GM19239 (cell line): ENCODE data around the gene BRAF.
"Not testable (repeated sequence)": the region's sequence is repeated elsewhere in the genome, so short reads cannot be mapped to it uniquely, and the experiment has no call there.

Experiments
- DNase-seq: peaks from one replicate; pipeline ENCODE4 v3.0.0; 2011; ENCODE audit warnings: low spot score; ENCODE audit not compliant: insufficient read length
- FAIRE-seq: peaks from 2 replicates; lab custom pipeline; 2011; peaks lifted over from hg19 to GRCh38; lab: Jason Lieb, UNC

The BRAF gene

GRCh38 chr7:140922741-140923345 is 1.9 kb downstream of the BRAF start:
- FAIRE-seq (peak; percentile 67), DNase-seq (no peak)

- peak; percentile 79 for FAIRE-seq
- no peak for DNase-seq
These were observed 4.0 kb downstream of the BRAF start for GRCh38 chr7:140920745-140921144.

GRCh38 chr7:140918236-140918635 is 6.5 kb downstream of the BRAF start:
- no peak for DNase-seq

GRCh38 chr7:140917258-140917657 is 7.5 kb downstream of the BRAF start:
- DNase-seq (no peak), FAIRE-seq (no peak)

More at GRCh38 chr7:140918236-140918635, 6.5 kb downstream of the BRAF start:
- FAIRE-seq, result no peak

DNA sequence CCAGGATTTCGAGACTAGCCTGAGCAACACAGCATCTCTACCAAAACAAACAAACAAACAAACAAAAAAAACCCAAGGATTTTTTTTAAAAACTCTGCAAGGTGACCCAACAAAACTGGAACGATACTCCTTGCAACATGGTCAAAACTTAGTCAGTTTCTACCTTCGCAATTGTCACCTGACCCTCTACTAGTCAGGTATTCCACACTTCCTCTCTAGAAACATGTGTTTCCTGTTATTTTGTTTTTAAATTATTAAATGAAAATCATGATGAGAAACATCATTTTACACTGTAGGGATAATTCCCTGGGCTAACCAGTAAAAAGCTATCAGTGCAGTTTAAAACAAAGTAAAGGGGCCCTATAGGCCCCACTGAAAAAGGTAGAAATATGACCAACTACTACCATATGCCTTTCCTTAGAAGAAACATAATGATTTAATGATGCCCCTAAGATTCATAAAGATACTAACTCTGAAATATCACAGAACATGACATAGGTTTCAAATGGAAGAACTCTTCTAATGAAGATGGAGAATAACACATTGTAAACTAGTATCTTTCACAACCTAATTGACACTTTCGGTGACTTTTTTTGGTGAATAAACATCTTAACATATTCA is 8.7 kb downstream of the BRAF start:
- no peak for DNase-seq
- peak; percentile 14 for FAIRE-seq

DNA sequence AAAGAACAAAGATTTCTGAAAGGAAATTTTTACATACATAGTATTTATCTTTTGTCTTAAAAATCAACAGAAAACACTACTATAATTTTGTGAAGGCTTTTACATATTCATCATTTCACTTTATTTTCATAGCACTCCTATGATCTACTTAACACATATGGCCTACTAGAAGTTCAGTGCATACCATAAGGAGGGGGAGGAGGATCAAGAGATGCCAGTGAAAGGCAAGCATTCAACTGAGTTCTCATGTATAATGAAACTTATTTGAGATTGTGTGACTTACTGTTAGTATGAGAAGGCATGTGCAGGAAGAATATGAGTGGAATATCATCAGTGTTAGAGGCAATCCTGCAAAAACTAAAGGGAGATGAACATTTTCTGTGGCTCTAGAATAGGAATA is 10.6 kb downstream of the BRAF start:
- no peak for DNase-seq
- no peak for FAIRE-seq

- not testable (repeated sequence) for FAIRE-seq, DNase-seq
These were observed 11.2 kb downstream of the BRAF start for GRCh38 chr7:140913596-140913928.

DNA sequence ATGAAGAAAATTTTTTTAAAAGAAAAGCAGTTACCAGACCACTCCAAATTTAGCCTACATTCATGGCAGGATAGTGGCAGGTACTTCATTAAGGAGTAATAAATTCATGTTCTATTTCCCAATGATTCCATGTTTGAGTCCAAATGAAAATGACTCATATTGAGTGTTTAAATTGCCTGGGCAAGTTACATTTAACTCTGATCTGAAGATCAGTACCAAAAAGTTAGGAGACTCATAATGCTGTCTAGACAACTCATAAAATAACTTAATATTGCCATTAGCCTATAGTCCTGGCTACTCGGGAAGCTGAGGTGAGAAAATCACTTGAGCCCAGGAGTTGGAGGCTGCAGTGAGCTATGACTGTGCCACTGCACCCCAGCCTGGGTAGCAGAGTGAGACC is 13.0 kb downstream of the BRAF start:
- no peak for FAIRE-seq

GRCh38 chr7:140909476-140910161 is 15.1 kb downstream of the BRAF start:
- DNase-seq, result no peak
- FAIRE-seq, result no peak

More for the DNA sequence above, 13.0 kb downstream of the BRAF start:
- no peak for DNase-seq

DNA sequence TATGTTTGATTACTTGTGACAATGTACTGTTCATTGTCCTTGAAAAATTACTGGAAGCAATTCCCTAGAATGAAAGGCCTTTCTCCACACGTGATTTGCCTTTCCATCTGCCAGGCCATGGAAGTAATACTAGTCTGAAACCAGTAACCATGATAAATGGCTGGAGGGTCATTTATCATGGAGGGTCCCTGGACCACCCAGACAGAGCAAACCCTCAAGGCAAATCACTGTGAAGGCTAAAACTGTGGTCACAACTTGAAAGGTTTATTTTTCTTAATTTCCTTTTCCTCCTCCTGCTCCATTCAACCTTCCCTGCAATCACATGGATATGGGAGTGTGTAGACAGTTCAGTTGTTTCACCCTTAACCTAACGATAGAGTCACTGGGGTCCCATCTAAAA is 16.4 kb downstream of the BRAF start:
- no peak for FAIRE-seq
- DNase-seq, result no peak

DNA sequence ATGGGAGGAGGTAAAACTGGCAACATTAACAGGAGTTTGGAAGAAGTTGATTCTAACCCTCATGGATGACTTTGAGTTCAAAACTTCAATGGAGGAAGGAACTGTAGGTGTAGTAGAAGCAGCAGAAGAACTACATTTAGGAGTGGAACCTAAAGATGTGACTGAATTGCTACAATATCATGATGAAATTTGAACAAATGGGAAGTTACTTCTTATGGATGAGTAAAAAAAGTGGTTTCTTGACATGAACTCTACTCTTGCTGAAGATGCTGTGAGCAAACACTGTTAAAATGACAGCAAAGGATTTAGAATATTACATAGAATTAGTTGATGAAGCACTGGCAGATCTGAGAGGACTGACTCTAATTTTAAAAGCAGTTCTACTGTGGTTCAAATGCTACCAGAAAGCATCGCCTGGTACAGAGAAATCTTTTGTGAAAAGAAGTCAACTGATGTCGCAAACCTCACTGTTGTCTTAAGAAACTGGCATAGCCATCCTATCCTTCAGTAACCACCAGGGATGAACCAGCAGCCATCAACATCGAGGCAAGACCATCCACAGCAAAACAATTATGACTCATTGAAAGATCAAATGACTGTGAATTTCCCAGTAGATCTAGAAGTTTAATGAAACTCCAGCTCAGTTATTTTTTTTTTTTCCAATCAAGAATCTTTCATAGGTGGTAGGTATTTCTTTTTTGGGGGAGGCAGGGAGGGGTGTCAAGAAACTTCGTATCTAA is 20.8 kb downstream of the BRAF start:
- DNase-seq, result no peak
- FAIRE-seq, result no peak

DNA sequence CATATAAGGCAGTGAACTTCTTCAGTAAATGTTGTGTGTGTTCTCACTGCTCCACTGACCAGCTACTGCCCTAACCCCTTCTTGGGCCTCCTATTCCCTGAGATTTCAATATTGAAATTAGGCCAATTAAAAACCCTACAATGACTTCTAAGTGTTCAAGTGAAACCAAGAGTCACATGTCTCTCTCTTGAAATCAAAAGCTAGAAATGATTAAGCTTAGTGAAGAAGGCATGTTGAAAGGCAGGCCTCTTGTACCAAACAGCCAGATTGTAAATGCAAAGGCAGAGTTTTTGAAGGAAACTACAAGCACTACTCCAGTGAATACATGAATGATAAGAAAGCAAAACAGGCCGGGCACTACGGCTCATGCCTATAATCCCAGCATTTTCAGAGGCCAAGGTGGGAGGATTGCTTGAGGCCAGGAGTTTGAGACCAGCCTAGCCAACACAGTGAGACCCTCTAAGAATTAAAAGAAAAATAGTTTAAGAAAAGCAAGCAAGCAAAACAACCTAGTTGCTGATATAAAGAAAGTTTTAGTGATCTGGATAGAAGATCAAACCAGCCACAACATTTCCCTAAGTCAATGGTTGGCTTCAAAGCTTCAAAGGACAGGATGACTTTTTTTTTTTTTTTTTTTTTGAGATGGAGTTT is 22.3 kb downstream of the BRAF start:
- no peak for DNase-seq
- peak; percentile 85 for FAIRE-seq

DNA sequence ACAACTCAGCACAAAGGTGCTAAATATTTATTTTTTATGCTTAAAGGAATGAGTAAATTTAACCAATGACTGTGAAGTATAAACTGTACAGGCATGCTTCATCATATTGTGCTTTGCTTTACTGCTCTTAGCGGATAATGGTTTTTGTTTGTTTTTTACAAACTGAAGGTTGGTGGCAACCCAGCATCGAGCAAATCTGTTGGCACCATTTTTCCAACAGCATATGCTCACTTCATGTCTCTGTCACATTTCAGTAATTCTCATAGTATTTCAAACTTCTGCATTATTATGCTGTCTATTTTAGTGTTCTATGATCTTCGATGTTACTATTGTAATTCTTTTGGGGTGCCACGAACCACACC is 22.8 kb downstream of the BRAF start:
- DNase-seq, result no peak
- FAIRE-seq, result no peak

DNA sequence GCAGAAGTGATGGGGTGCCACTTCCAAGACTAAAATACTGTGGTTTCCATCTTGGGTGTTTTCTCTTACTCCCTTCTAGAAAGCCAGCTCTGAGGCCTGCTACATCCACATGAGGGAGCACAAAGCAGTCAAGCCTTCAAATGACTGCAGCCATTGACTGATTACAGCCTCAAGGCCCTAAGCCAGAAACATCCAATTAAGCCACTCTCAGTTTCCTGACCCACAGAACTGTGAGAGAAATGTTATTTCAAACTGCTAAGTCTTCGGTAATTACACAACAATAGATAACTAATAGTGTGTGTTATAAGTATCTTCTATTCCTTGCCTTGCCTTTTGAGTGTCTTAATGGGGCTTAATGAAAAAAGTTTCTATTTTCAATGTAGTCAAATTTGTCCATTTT is 24.8 kb downstream of the BRAF start:
- no peak for DNase-seq
- FAIRE-seq, result peak; percentile 8

DNA sequence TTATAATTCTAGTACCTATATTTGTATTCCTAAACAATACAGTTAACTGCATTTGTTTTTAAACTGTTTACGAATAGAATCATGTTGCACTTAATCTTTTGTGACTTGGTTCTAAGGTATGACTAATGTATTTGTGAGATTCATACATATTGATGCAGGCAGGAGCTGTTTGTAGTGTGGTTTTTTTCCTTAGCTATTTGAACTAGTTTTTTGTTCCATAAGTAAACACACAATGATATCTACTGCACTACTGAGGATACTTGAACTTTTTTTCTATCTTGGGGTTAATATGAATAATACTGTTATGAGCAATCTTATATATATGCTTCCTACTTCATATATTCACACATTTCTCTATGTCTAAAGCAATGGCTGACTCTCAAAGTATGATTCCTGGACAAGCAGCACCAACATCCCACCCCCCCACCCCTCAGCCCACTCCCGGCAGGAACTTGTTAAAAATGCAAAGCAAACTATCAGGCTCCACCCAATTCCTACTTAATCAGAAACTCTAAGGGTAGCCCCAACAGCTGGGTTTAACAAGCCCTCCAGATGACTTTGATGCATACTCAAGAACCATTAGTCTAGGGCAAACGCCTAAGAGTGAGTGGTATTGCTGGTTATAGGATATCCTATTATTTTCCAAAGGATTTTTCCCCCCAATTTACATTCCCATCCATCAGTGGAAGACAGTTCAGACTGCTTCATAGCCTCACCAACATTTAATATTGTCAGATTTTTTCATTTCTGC is 25.8 kb downstream of the BRAF start:
- DNase-seq (no peak), FAIRE-seq (peak; percentile 33)

DNA sequence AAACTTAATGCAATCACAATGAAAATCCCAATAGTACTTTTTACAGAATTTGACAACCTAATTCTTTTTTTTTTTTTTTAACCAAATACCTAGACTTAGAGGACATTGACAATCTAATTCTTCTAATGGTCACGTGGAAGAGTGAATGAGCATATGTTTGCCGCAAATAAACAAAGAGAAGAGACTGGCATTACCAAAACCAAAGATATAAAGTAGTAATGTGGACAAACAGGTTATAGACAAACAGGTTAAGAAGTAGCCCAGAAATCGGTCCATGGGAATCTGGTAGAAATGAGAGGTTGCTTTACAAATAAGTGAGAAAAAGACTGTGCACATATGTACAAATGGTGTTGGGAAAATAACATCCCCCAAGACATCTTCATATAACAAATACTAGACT is 27.7 kb downstream of the BRAF start:
- FAIRE-seq (no peak), DNase-seq (no peak)

- peak; percentile 72 for FAIRE-seq
- DNase-seq, result no peak
These were observed 35.1 kb downstream of the BRAF start for GRCh38 chr7:140889645-140890044.

DNA sequence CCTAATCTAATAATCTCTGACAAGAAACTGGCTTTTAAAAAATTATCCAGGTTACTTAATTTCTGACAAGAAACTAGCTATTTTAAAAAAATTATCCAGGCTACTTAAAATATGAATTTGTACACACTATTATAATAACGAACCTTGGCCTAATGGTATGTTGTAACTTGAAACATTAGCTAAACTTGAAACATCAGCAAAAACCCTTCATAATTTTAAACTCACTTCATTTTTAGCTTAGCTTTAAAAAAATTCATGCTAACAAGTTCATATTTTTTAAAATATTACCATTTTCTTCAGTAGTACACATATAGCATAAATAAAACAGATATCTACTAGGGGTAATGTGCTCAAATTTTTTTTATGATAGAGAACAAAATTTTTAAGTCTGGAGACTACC is 35.6 kb downstream of the BRAF start:
- DNase-seq (no peak), FAIRE-seq (no peak)

DNA sequence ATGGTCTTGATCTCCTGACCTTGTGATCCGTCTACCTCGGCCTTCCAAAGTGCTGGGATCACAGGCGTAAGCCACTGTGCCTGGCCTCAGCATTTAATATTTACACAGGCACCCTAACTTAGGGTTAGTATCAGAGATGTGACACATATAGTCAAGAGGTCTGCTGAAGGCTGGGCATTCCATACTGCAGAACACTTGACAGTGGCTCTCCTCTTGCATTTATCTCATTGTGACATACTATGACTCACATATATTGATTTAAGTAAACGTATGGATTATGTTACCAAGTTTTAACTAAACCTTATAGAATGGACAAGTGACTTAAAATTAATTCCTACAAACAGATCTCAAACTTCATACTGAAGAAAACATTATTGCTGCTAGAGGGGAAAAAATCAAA is 36.6 kb downstream of the BRAF start:
- no peak for FAIRE-seq
- DNase-seq, result no peak

GRCh38 chr7:140885735-140886334 is 38.9 kb downstream of the BRAF start:
- FAIRE-seq (no peak), DNase-seq (no peak)
